K562 (cell line): ENCODE data around the gene UBN2. TPM values are rescaled to one million over a fixed set of nuclear protein-coding genes. Genes with fewer than 3 reads are reported as not detected.

Experiments
- AFF1 ChIP-seq, 2 experiments: fragments of 450-650 bp; IDR thresholded peaks; 2 replicates each; pipeline ENCODE4 v1.6.1; 2018; ENCODE audit warnings: mild to moderate bottlenecking in 2 of 2, low read depth in 1 of 2; ENCODE audit not compliant: partially characterized antibody in 2 of 2
- C11orf30 ChIP-seq: fragments of 450-650 bp; IDR thresholded peaks from 2 replicates; pipeline ENCODE4 v1.6.1; 2016; ENCODE audit warnings: low read depth, mild to moderate bottlenecking
- CTBP1 ChIP-seq: fragments of 450-650 bp; IDR thresholded peaks from 2 replicates; pipeline ENCODE4 v1.6.1; 2016; ENCODE audit warnings: borderline replicate concordance
- EGR1 ChIP-seq: fragments of 450-650 bp; conservative IDR thresholded peaks from 2 replicates; pipeline ENCODE4 v1.6.1; 2017; ENCODE audit warnings: mild to moderate bottlenecking
- EHMT2 ChIP-seq: fragments of 450-650 bp; IDR thresholded peaks from 2 replicates; pipeline ENCODE4 v1.6.1; 2018; ENCODE audit warnings: antibody characterized with exemption
- JUNB ChIP-seq: fragments of 450-650 bp; formaldehyde crosslinking; conservative IDR thresholded peaks from 2 replicates; pipeline ENCODE4 v1.4.0; 2020; ENCODE audit warnings: mild to moderate bottlenecking
- MYBL2 ChIP-seq, 2 experiments: fragments of 450-650 bp in 1 of 2; sonication (generic) in 1 of 2; formaldehyde crosslinking in 1 of 2; IDR thresholded peaks; 2 replicates each; pipeline versions ENCODE4 v1.6.1 to v1.8.1; 2017 to 2022; ENCODE audit warnings: borderline replicate concordance in 1 of 2, inconsistent platforms in 1 of 2, low read depth in 1 of 2, mild to moderate bottlenecking in 1 of 2, missing genetic modification reagents in 1 of 2, moderate library complexity in 1 of 2
- MYNN ChIP-seq, 2 experiments: sonication (generic); formaldehyde crosslinking in 1 of 2; IDR thresholded peaks; 2 replicates each; pipeline versions ENCODE4 v1.5.0 to v1.6.1; 2016 to 2020; ENCODE audit warnings: antibody characterized with exemption in 1 of 2, missing genetic modification reagents in 1 of 2
- SRF ChIP-seq, 2 experiments: fragments of 250-450, 450-650 bp in 1 of 2; sonication (Bioruptor Pico) in 1 of 2; sonication (generic) in 1 of 2; formaldehyde crosslinking; IDR thresholded peaks; 2 replicates each; pipeline versions ENCODE4 v1.5.0 to v1.5.1; 2020 to 2022; ENCODE audit warnings: mild to moderate bottlenecking in 1 of 2, missing genetic modification reagents in 1 of 2
- SUPT5H ChIP-seq: fragments of 450-650 bp; IDR thresholded peaks from 2 replicates; pipeline ENCODE4 v1.6.1; 2016
- TCFL5 ChIP-seq: fragments of 250-450 bp; sonication (Bioruptor Pico); conservative IDR thresholded peaks from 2 replicates; pipeline ENCODE4 v1.6.1; 2021; ENCODE audit warnings: mild to moderate bottlenecking, moderate library complexity, matching md5 sums
- USF1 ChIP-seq: sonication (generic); formaldehyde crosslinking; IDR thresholded peaks from 2 replicates; pipeline ENCODE4 v1.9.0; 2022; ENCODE audit warnings: mild to moderate bottlenecking, missing genetic modification reagents
- USF2 ChIP-seq: sonication (generic); formaldehyde crosslinking; IDR thresholded peaks from 2 replicates; pipeline ENCODE4 v1.5.0; 2020; ENCODE audit warnings: missing genetic modification reagents
- ZNF134 ChIP-seq: fragments of 250-450 bp; sonication (Bioruptor Pico); conservative IDR thresholded peaks from 2 replicates; pipeline ENCODE4 v1.4.0; 2020
- ZNF398 ChIP-seq: fragments of 250-450 bp; sonication (Bioruptor Pico); IDR thresholded peaks from 2 replicates; pipeline ENCODE4 v1.8.0; 2021; ENCODE audit warnings: moderate library complexity, mild to moderate bottlenecking, inconsistent platforms
- ZNF431 ChIP-seq: sonication (generic); formaldehyde crosslinking; IDR thresholded peaks from 2 replicates; pipeline ENCODE4 v1.8.0; 2022; ENCODE audit warnings: mild to moderate bottlenecking, missing genetic modification reagents
- ZNF583 ChIP-seq: fragments of 250-450 bp; sonication (Bioruptor Pico); IDR thresholded peaks from 2 replicates; pipeline ENCODE4 v1.4.0; 2020
- ZNF740 ChIP-seq, 3 experiments: fragments of 200-800 bp in 1 of 3; sonication (Bioruptor generic) in 1 of 3; sonication (generic) in 1 of 3; formaldehyde crosslinking in 1 of 3; IDR thresholded peaks; 2 replicates each; pipeline versions ENCODE4 v1.6.1 to v1.8.0; 2016 to 2022; ENCODE audit warnings: mild to moderate bottlenecking in 2 of 3, missing compliant biosample characterization in 2 of 3, missing genetic modification characterization in 2 of 3, missing genetic modification reagents in 1 of 3
- polyA plus RNA-seq, 8 experiments: library from polyadenylated mRNA; depleted of rRNA in 4 of 8; stranded (reverse) in 5 of 8; unstranded in 3 of 8; fragments of >200 nt; fragmentation: Nextera tagmentation in 2 of 8; fragmentation: Illumina TruSeq in 1 of 8; extraction: Ambion mirVana in 2 of 8; extraction: Trizol in 1 of 8; gene quantifications; 2 replicates each; pipeline versions ENCODE4 v1.2.1 to v1.2.3, GENCODE V29; 2011 to 2014; ENCODE audit warnings: inconsistent platforms in 1 of 8, missing spikeins in 1 of 8
- total RNA-seq, 7 experiments: library from RNA; depleted of rRNA in 6 of 7; stranded (reverse); fragments of >200 nt in 6 of 7; fragmentation: Illumina TruSeq in 2 of 7; extraction: Trizol in 2 of 7; gene quantifications; 2 replicates each; pipeline versions ENCODE4 v1.2.1 to v1.2.3, GENCODE V29; 2011 to 2021; ENCODE audit warnings: low replicate concordance in 1 of 7

The UBN2 gene
- total and polyA plus RNA-seq, 9 of the 15 experiments (the other 6 are each of a cell fraction or from before 2014, with no cell fraction given), result 1.2 to 19.5 (median 9.9) TPM

GRCh38 chr7:139341058-139341775 lies 110.2 kb downstream of the UBN2 start, which contains the start of gene FMC1 (continued):
- TF ChIP-seq MYBL2 (IDR thresholded peaks at IDR 0.05; ENCODE audit: low read depth) (peak; percentile 79), MYBL2 (CRISPR knock-in tag; IDR thresholded peaks at IDR 0.05; ENCODE audit: borderline replicate concordance) (no peak), AFF1 (IDR thresholded peaks at IDR 0.05; ENCODE audit: low read depth in 1 of 2, partially characterized antibody in 2 of 2) (peak; percentile 4 to 18), CTBP1 (peak; percentile 42), ZNF431 (CRISPR knock-in tag) (peak; percentile 70; the same call in 1 of the 2 replicates), USF1 (CRISPR knock-in tag) (no peak; the same call in 1 of the 2 replicates), C11orf30 (peak; percentile 91), ZNF583 (peak; percentile 19), EHMT2 (peak; percentile 84; the same call in 1 of the 2 replicates), ZNF134 (no peak), MYNN (IDR thresholded peaks at IDR 0.05) (peak; percentile 36), MYNN (CRISPR knock-in tag; IDR thresholded peaks at IDR 0.05) (no peak), ZNF740 (CRISPR knock-in tag; IDR thresholded peaks at IDR 0.05) (peak; percentile 99), ZNF740 (tag; IDR thresholded peaks at IDR 0.05) (peak in 1 of 2 experiments; percentile 96; a peak in 2 of 4 replicates), ZNF398 (CRISPR knock-in tag) (no peak), EGR1 (no peak), SRF (CRISPR knock-in tag; IDR thresholded peaks at IDR 0.05) (peak in 1 of 2 experiments; percentile 9; a peak in 1 of 4 replicates), JUNB (CRISPR knock-in tag) (no peak; the same call in 1 of the 2 replicates), USF2 (no peak), TCFL5 (CRISPR knock-in tag) (no peak), SUPT5H (peak; percentile 99)
